Tibial nerve (tissue), 4 donors: ENCODE results near the gene SDSL. TPM values are rescaled to one million over a fixed set of nuclear protein-coding genes. Genes with fewer than 3 reads are reported as not detected.
A peak's percentile ranks its signal among the peaks of the same experiment; 100 is the strongest.

Experiments used
- DNase-seq, 2 donors: peaks; one replicate each; pipeline ENCODE4 v3.0.0-alpha.2; 2019; ENCODE audit warnings: low spot score in 2 of 2
- H3K27ac ChIP-seq, 4 donors: fragments of 200-600 bp; sonication (generic) in 3 of 4; one replicate each; pipeline ENCODE4 v1.5.1; 2017 to 2019; ENCODE audit warnings: mild to moderate bottlenecking in 1 of 4
- H3K27me3 ChIP-seq, 2 donors: fragments of 200-600 bp; sonication (generic) in 1 of 2; one replicate each; pipeline versions ENCODE4 v1.5.1 to v1.6.0; 2017 to 2019
- H3K36me3 ChIP-seq, 3 donors: fragments of 200-600 bp; sonication (generic); one replicate each; pipeline ENCODE4 v1.5.1; 2018 to 2019
- H3K4me1 ChIP-seq, 4 donors: fragments of 200-600 bp; sonication (generic) in 3 of 4; one replicate each; pipeline ENCODE4 v1.5.1; 2017 to 2019
- H3K4me3 ChIP-seq, 4 donors: fragments of 200-600 bp; sonication (generic) in 3 of 4; one replicate each; pipeline ENCODE4 v1.5.1; 2017 to 2019; ENCODE audit warnings: mild to moderate bottlenecking in 1 of 4, moderate library complexity in 1 of 4
- H3K9me3 ChIP-seq, 4 donors: fragments of 200-600 bp; sonication (generic) in 3 of 4; one replicate each; pipeline ENCODE4 v1.5.1; 2017 to 2019
- CTCF ChIP-seq, 5 experiments: fragments of 200-600 bp in 3 of 5; fragments of 450-650 bp in 2 of 5; sonication (generic) in 3 of 5; IDR thresholded peaks; one replicate each; pipeline ENCODE4 v1.5.1; 2016 to 2019; ENCODE audit warnings: antibody characterized with exemption in 5 of 5, mild to moderate bottlenecking in 3 of 5, moderate library complexity in 2 of 5
- EP300 ChIP-seq, 2 donors: sonication (generic); formaldehyde crosslinking; IDR thresholded peaks; one replicate each; pipeline ENCODE4 v1.6.1; 2017; ENCODE audit warnings: antibody characterized with exemption in 2 of 2, mild to moderate bottlenecking in 1 of 2
- POLR2A ChIP-seq, 2 donors: fragments of 450-650 bp; IDR thresholded peaks; one replicate each; pipeline ENCODE4 v1.6.1; 2017; ENCODE audit warnings: antibody characterized with exemption in 2 of 2, mild to moderate bottlenecking in 2 of 2, moderate library complexity in 2 of 2
- WGBS, 2 donors: methylation state at CpG; one replicate each; pipeline ENCODE4 v1.1.5; 2018; 5-methylcytosine and 5-hydroxymethylcytosine counted together
- total RNA-seq, 4 donors: library from RNA; depleted of rRNA; stranded (reverse); fragments of >200 nt; gene quantifications; one replicate each; pipeline ENCODE4 v1.1.0, GENCODE V29; 2016

The SDSL gene
- total RNA-seq, 4 donors from 2014 or later, result 1.9 to 3.0 (median 2.3) TPM

- no peaks in the 10 kb centered on the region for H3K9me3 ChIP-seq
- no peak overlapping the region for H3K4me3 ChIP-seq
- no peak overlapping the region for H3K27ac ChIP-seq
- no peaks in the 10 kb centered on the region for H3K36me3 ChIP-seq
- TF ChIP-seq EP300 (IDR thresholded peaks at IDR 0.05), result no peak
- TF ChIP-seq POLR2A (IDR thresholded peaks at IDR 0.05), result no peak
- TF ChIP-seq CTCF (IDR thresholded peaks at IDR 0.05), result no peak
- WGBS, 2 donors, result 46 to 50% methylated on average over 4 of the region's 4 CpGs
- peaks cover 0 to 9% of the 10 kb centered on the region in 2 donors for H3K27me3 ChIP-seq
- no peaks in the 10 kb centered on the region for H3K4me1 ChIP-seq
- no peak for DNase-seq
Observed at GRCh38 chr12:113439301-113439597, 17.1 kb downstream of the SDSL start.

GRCh38 chr12:113439606-113440030 is 17.4 kb downstream of the SDSL start:
- peaks cover 0 to 9% of the 10 kb centered on the region in 2 donors for H3K27me3 ChIP-seq
- H3K4me3 ChIP-seq, result no peak overlapping the region
- TF ChIP-seq CTCF (IDR thresholded peaks at IDR 0.05) (peak in 4 of 5 experiments; percentile 20 to 44 (median 31)), POLR2A (IDR thresholded peaks at IDR 0.05) (no peak), EP300 (IDR thresholded peaks at IDR 0.05) (no peak)
- H3K36me3 ChIP-seq, result no peaks in the 10 kb centered on the region
- DNase-seq, result no peak
- no peaks in the 10 kb centered on the region for H3K4me1 ChIP-seq
- no peak overlapping the region for H3K27ac ChIP-seq
- H3K9me3 ChIP-seq, result no peaks in the 10 kb centered on the region
- WGBS, 2 donors, result 29 to 40% methylated on average over 7 to 8 of the region's 8 CpGs

- Histone ChIP-seq H3K36me3 (no peaks in the 10 kb centered on the region), H3K27ac (no peak overlapping the region), H3K9me3 (no peaks in the 10 kb centered on the region), H3K4me1 (no peaks in the 10 kb centered on the region), H3K4me3 (no peak overlapping the region), H3K27me3 (peaks cover 0 to 13% of the 10 kb centered on the region in 2 donors)
- 55 to 67% methylated on average over 7 of the region's 7 CpGs for WGBS, 2 donors
- no peak for DNase-seq
- no peak for TF ChIP-seq POLR2A (IDR thresholded peaks at IDR 0.05)
- TF ChIP-seq CTCF (IDR thresholded peaks at IDR 0.05), result no peak
- TF ChIP-seq EP300 (IDR thresholded peaks at IDR 0.05), result no peak
Observed at GRCh38 chr12:113440336-113440735, 18.2 kb downstream of the SDSL start.

- Histone ChIP-seq H3K36me3 (no peaks in the 10 kb centered on the region), H3K27ac (no peak overlapping the region), H3K4me1 (no peaks in the 10 kb centered on the region), H3K27me3 (peaks cover 0 to 14% of the 10 kb centered on the region in 2 donors), H3K4me3 (no peak overlapping the region), H3K9me3 (peaks cover 0 to 1% (median 0%) of the 10 kb centered on the region in 4 donors)
- WGBS, 2 donors, result 61 to 64% methylated on average over 14 of the region's 14 CpGs
- no peak for DNase-seq
- TF ChIP-seq EP300 (IDR thresholded peaks at IDR 0.05), result no peak
- TF ChIP-seq CTCF (IDR thresholded peaks at IDR 0.05), result no peak
- no peak for TF ChIP-seq POLR2A (IDR thresholded peaks at IDR 0.05)
Observed at GRCh38 chr12:113440947-113441782, 19.0 kb downstream of the SDSL start.

- DNase-seq, result no peak
- Histone ChIP-seq H3K4me1 (no peaks in the 10 kb centered on the region), H3K27me3 (peaks cover 0 to 23% of the 10 kb centered on the region in 2 donors), H3K27ac (no peak overlapping the region), H3K9me3 (peaks cover 0 to 5% (median 0%) of the 10 kb centered on the region in 4 donors), H3K4me3 (no peak overlapping the region), H3K36me3 (no peaks in the 10 kb centered on the region)
- TF ChIP-seq EP300 (IDR thresholded peaks at IDR 0.05) (no peak), CTCF (IDR thresholded peaks at IDR 0.05) (no peak), POLR2A (IDR thresholded peaks at IDR 0.05) (no peak)
- 81 to 86% methylated on average over 6 of the region's 6 CpGs for WGBS, 2 donors
Observed at GRCh38 chr12:113443030-113443539, 20.9 kb downstream of the SDSL start.
